DMS153 treated with DMSO at 0.1 percent for 48 hours (cell line): ENCODE data around the gene FBXW11.

Source experiments
- DNase-seq: peaks from one replicate; lab custom pipeline; 2025; ENCODE audit not compliant: unreplicated experiment; lab: John Stamatoyannopoulos, UW

FBXW11 gene

GRCh38 chr5:171846323-171846722, 160.1 kb downstream of the FBXW11 start:
- DNase-seq: no peak

- DNase-seq: no peak
Measured at GRCh38 chr5:171845857-171846256, 160.6 kb downstream of the FBXW11 start.

- DNase-seq: no peak
Measured at GRCh38 chr5:171845040-171845630, 161.3 kb downstream of the FBXW11 start.

DNA sequence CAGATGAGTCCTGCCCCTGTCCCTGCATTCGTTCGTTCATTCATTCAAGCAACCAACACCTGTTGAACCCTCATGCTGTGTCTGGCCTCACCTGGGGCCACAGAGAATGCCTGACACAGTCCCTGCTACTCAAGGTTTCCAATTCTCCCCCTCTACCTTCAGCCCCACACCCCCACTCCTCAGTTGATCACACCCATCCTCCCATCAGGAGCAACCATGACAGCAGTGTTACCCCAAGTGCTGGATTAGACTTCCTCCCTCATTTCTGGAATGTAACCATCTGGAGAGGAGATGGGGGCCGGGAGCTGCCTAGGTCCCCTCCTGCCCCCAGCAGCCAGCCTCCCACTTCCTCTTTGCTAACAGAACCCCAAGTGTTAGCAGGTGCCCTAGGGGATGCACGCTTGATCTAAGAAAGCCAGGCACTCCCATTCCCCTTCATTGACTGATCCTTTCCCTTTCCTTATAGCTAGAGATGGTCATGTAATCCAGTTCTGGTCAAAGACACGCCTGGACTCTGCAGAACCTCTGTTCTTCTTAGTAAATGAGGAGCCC, 163.6 kb downstream of the FBXW11 start:
- DNase-seq: no peak

DNA sequence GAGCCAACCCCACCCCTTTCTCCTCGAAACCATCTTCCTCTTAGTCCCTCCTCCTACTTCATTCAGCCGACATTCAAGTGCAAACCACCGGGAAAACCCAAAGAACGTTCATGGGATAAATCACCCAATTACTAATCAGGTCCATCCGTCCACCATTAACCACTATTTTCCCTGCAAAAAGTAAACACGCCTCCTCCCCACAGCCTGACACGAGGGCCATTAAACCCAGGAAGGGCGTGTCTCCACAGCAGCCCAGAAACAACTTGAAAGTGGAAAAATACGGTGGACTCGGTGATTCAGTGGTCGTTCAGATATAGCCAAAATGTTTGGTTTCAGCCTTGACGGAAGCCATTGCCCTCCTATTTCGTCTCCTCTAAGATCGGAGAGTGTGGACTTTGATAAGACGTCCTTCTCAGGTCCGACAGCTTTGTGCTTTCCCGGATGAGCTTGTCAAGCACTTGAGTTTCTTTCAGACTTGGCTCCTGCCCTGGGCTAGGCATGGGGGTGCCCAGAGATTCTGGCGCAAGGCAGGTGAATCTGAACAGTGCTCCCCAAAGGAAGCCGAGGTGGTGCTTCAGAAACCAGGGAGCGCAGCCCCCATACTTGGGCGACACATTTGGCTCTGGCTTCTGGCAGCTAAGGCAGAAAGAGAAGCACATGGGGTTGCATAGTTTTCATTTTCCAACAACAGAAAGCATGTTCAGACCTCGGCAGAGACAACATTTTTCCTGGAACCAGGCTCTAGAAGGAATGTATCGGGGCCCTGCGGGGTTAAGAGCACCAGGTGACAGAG, 164.3 kb downstream of the FBXW11 start:
- DNase-seq: no peak

DNA sequence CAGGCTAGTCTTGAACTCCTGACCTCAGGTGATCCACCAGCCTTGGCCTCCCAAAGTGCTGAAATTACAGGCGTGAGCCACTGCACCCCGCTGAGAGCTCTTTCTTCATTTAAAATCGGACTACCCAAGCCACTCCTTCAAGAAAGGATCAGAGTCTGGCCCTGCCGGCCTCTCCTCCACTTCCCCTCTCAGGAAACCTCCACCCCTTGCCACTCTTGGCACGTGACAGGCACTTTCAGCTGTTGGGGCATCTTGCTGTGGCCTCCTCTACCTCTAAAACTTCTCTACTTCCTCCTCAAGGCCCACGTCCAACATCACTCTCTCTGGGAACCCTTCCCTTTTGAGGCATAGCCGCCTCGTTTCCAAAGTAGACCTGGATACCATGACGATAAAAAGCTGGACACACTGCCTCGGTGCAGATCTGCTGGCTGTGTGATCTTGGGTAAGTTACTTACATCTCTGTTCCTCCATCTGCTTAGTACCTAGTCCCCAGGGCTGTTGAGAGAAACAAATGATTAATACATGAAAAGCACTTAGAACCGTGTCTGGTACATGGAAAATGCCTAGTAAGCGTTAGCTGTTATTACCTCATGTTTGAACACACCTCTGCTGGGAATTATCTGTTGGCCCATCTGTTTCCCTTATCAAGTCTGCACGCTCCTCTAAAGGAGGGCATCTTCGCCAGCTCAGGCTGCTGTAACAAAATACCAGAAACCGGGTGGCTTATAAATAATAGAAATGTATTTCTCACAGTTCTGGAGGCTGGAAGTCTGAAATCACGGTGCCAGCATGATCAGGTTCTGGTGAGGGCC, 165.5 kb downstream of the FBXW11 start:
- DNase-seq: no peak

GRCh38 chr5:171840066-171840465, 166.4 kb downstream of the FBXW11 start:
- no peak for DNase-seq

- DNase-seq: no peak
Measured at GRCh38 chr5:171839112-171839511, 167.3 kb downstream of the FBXW11 start.

DNA sequence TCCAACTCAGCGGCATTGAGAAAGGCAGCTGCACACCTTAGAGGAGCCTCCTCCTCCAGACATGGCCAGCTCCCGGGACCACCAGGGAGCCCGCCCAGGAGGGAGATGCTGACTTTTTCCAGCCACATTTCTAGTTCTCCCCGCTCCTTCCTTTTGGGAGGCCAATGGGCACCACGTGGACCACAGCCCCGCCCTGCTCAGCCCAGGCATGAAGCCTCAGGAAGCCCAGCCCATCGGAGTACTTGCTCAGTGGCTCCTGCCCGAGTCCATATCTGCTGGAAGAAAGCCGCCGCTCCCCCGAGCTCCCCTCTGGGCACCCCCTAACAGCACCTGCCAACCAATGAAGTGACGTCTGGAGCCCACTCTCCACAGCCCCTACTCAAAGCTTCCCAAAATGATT, 168.4 kb downstream of the FBXW11 start:
- DNase-seq: no peak

DNA sequence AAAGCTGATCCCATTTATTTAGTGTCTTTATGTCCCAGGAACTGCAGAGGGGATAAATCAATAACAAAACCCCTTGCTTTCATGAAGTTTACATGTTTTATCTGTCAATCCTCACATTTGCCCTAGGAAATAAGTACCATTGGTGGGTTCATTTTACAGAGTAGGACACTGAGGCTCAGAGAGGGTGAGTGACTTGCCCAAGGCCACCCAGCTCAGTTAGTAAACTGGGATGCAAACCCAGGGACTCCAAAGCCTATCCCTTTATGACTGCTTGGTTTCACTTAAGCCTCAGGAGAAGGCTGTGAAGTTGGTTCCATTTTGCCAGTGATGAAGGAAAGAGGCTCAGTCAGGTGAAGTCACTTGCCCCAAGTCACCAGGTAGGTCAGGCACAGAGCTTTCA, 168.9 kb downstream of the FBXW11 start:
- DNase-seq: no peak

DNA sequence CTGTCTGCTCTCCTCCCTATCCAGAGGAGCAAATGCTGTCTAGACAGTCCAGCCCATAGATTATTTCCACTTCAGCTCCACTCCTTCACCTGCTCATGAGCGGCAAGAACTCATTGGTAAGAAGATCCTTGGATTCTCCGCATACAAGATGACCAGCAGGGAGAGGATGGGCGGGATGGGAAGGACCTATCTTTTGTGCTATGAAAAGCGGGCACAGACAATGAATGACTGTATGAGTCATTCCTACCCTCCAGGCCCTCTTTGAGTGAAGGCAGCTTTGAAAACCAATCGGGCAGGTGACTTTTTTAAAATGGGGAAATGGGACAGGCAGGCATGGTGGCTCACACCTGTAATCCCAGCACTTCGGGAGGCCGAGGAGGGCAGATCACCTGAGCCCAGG, 171.4 kb downstream of the FBXW11 start:
- DNase-seq: no peak

GRCh38 chr5:171834461-171834860, 172.0 kb downstream of the FBXW11 start:
- no peak for DNase-seq

DNA sequence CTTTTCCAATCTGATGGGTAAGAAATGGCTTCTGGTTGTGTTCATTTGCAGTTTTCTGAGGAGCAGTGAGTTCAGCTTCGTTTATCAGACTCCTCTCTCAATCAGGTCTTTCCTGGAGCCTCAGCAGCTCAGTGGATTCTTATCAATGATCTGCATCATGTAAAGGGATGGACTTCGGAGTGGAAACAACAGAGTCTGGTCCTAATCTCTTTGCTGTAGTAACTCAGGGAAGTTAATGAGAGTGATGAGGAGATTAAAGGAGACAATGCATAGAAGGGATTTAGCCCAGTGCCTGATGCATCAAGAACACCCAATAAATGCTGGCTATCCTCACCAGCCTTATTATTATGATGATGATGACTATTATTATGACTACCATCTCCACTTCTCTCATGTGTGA, 173.7 kb downstream of the FBXW11 start:
- DNase-seq: no peak

- no peak for DNase-seq
Measured at GRCh38 chr5:171830686-171831085, 175.8 kb downstream of the FBXW11 start.

DNA sequence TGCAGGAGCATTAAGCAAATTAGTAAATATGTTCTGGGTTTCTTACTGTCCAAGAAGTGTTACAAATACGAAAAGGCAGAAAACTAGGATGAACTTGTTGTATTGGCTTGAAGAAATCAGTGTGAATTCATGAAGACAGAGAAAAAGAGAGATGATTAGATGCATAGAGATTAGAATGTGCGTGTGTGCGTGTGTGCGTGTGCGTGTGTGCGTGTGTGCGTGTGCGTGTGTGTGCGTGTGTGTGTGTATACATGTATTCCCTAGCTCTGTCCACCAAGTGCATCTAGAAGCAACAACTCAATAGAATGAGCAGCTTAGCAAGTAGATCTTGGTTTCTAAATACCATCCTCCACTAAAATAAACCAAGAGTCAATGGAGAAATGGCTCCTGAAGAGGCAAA, 179.3 kb downstream of the FBXW11 start:
- no peak for DNase-seq

DNA sequence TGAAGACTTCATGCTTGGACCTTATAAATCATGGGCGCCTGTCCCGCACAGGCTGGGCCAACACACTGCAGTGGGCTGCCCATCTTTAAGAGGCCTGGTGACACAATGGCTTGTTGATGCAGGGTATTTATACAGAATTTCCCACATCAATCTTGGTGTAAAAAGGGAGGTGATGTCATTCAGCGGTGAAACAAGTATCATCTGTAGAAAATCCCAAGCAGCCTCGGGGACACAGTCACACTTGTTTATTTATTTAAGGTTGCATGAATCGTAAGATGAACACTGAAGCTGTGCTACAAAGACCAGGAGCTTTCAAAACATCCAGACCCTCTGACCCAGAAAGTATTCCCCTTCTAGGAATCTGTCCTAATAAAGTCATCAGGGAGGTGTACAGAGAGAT, 180.3 kb downstream of the FBXW11 start:
- DNase-seq: no peak

DNA sequence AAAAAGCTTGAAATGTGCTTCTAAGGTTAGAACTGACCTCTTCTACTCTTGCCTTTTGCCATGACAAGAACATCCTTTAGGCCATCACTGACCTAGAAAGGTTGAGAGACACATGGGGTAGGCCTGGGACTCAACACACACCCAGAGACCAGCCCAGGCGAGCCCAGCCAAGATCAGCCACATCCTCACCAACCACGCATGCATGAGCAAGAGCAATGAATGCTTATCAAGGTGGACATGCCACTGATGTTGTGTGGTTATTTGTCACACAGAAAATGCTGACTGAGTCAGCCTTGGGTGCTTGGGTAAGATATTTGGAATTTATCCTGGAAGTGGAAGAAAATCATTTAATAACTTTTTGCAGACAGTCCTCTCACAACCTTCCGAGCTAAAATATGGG, 181.4 kb downstream of the FBXW11 start:
- DNase-seq: no peak

- DNase-seq: no peak
Measured at GRCh38 chr5:171823269-171823668, 183.2 kb downstream of the FBXW11 start.

DNA sequence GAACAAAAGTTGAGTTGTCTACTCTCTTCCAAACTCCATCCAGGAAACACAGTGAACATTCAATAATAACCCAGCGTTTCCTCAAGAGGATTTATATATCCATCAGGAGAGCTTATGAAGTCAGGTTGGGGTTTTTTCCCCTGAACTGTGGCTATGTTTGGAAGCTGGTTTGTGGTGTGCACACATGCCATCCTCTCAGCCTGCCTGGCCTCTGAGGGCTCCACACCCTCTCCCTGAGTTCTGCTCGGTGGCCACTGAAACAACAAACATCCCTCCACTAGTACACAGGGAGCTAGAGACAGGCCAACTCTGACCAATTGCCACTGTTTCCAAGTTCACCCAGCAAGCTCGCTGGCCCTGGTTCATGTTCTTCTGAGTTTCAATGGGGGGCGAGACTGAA, 185.2 kb downstream of the FBXW11 start:
- DNase-seq: no peak

DNA sequence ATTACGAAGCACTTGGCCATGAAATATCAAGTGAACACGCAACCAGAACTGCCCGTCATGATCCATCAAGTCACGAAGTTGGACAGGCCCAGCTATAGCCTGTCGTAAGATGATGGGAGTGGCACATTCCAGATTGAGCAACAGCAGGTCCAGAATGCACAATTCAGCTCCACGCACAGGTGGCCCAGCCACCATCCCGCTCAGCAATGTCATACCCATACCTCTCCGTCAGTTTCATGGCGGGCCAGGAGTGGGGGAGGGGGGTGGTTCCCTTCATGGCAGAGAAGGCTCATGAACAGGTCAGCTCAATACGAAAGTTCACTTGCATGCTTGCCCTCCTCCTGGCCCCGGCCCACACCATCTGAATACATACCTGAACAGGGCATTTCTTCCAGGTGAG, 185.9 kb downstream of the FBXW11 start:
- DNase-seq: no peak

DNA sequence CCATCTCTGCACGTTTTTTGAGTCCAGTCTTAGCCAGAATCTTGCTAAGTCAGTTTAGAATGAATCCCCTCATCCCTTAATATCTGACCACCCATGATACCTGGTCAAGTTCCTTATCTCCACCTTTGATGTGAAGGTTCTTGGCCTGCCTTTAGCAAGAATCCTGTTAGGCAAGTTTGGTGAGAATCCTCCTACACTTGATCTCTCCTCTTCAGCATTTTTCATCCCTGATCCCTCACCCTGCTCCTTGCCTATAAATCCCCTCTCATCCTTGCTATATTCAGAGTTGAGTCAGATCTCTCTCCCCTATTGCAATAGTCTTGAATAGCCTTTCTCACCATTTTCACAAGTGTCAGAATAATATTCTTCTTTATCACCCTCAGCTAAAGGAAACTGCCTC, 189.8 kb downstream of the FBXW11 start:
- no peak for DNase-seq
